Calu3 (cell line): ENCODE measurements around the gene INHBA. TPM values are rescaled to one million over a fixed set of nuclear protein-coding genes. Genes with fewer than 3 reads are reported as not detected.

Source experiments
- BruUV-seq: library from RNA; stranded (reverse); fragments of 400-500 nt; replicated peaks from 2 replicates; lab custom pipeline; 2021; lab: Mats Ljungman, UMichigan
- CTCF ChIA-PET: fragments of 300-600 bp; sonication (Branson Sonifier 250); formaldehyde crosslinking; loops from one replicate; lab custom pipeline; 2022; ENCODE audit warnings: antibody characterized with exemption; lab: Charles Lee
- DNase-seq: peaks from one replicate; pipeline ENCODE4 v3.0.0; 2022
- H3K27ac Mint-ChIP-seq: one replicate; pipeline ENCODE4 v1.8.0; 2022; ENCODE audit warnings: mixed read lengths; ENCODE audit not compliant: unreplicated experiment
- H3K27me3 Mint-ChIP-seq: one replicate; pipeline ENCODE4 v1.8.0; 2022; ENCODE audit warnings: mixed read lengths; ENCODE audit not compliant: unreplicated experiment
- H3K36me3 Mint-ChIP-seq: one replicate; pipeline ENCODE4 v1.8.0; 2022; ENCODE audit warnings: mild to moderate bottlenecking, moderate library complexity, mixed read lengths; ENCODE audit not compliant: insufficient read depth, unreplicated experiment
- H3K4me1 Mint-ChIP-seq: one replicate; pipeline ENCODE4 v1.8.0; 2022; ENCODE audit warnings: mild to moderate bottlenecking, low read depth, mixed read lengths; ENCODE audit not compliant: unreplicated experiment
- H3K4me3 Mint-ChIP-seq: one replicate; pipeline ENCODE4 v1.8.0; 2022; ENCODE audit warnings: mild to moderate bottlenecking, low read depth, moderate library complexity, mixed read lengths; ENCODE audit not compliant: unreplicated experiment
- H3K9me3 Mint-ChIP-seq: one replicate; pipeline ENCODE4 v1.8.0; 2022; ENCODE audit warnings: low read depth, mixed read lengths; ENCODE audit not compliant: unreplicated experiment
- CTCF ChIP-seq: fragments of 200-600 bp; IDR thresholded peaks from one replicate; pipeline ENCODE4 v1.8.0; 2022; ENCODE audit warnings: antibody characterized with exemption; ENCODE audit not compliant: unreplicated experiment
- intact Hi-C: fragments of 100-400 bp; cut with micrococcal nuclease; formaldehyde crosslinking; loops from one replicate; pipeline ENCODE4 v1.10.0; 2022; ENCODE audit not compliant: unreplicated experiment
- total RNA-seq: library from RNA; stranded (reverse); gene quantifications from 2 replicates; pipeline ENCODE4 v1.2.3, GENCODE V29; 2022

Gene INHBA
- total RNA-seq, 1 experiment from 2014 or later, result 68.9 TPM

DNA sequence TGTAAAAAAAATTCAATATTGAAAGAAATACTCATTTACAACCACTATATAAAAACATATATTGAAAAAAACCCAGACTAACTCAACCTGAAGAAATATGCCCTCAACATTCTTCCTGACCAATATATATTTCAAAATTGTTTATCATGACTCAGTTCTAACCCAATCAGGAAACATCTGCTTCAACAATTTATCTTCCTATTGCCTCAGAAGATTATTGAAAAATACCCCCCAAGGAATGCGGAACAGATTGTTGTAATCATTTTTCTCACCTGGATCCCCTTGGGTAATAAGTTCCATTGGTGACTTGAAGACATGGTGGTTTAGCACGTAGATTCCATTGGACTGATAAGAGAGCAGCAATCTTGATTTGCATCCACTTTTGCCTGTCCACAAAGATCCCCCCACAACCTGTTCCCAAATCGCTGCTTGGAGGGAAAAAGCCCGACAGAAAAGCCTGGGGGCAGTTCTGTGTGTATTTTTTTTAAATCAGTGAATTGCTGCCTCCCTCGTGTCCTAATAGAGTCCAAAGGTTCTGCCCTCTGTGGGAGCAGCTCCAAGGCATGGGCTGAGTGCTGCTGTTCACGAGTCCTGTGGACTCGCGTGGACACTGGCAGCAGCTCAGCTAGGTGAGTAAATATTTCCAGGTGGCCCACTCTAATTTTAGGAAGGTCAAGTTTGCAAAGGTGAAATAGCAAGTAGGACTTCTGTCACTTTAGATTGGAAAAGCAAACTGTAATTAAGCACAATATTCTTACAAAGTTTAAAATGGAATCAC lies 5.9 kb upstream of the INHBA start:
- CTCF ChIA-PET, result interaction anchor here (0.6 kb wide), 1 partner anchor 1376 kb away, joined by 3 read pairs; no protein-coding TSS in a partner anchor
- H3K27me3 Mint-ChIP-seq, result no peaks in the 10 kb centered on the region
- no peak overlapping the region for H3K4me3 Mint-ChIP-seq

GRCh38 chr7:41706228-41706930 lies 3.5 kb upstream of the INHBA start:
- no peak for TF ChIP-seq CTCF
- no TSS peak for BruUV-seq
- Mint-ChIP-seq H3K27me3 (no peaks in the 10 kb centered on the region), H3K36me3 (peaks cover 29% of the 10 kb centered on the region), H3K4me1 (peaks cover 59% of the 10 kb centered on the region), H3K4me3 (peak overlapping the region; percentile 75), H3K27ac (peak overlapping the region; percentile 52), H3K9me3 (no peaks in the 10 kb centered on the region)
- DNase-seq, result no peak
- intact Hi-C loops, result loop anchor here (5.0 kb wide), 1 partner anchor 1099 kb away; no protein-coding TSS in a partner anchor
- CTCF ChIA-PET, result interaction anchor here (0.8 to 2.5 kb wide), 8 partner anchors 20 to 1474 kb away, joined by 3 to 33 read pairs (median 8); no protein-coding TSS in a partner anchor

More for the DNA sequence above, 5.9 kb upstream of the INHBA start:
- DNase-seq, result no peak
- Mint-ChIP-seq H3K4me1 (peaks cover 44% of the 10 kb centered on the region), H3K27ac (no peak overlapping the region), H3K36me3 (peaks cover 10% of the 10 kb centered on the region), H3K9me3 (no peaks in the 10 kb centered on the region)
- TF ChIP-seq CTCF, result no peak
- no TSS peak for BruUV-seq
- intact Hi-C loops, result loop anchor here (5.0 kb wide), 1 partner anchor 1101 kb away; no protein-coding TSS in a partner anchor

DNA sequence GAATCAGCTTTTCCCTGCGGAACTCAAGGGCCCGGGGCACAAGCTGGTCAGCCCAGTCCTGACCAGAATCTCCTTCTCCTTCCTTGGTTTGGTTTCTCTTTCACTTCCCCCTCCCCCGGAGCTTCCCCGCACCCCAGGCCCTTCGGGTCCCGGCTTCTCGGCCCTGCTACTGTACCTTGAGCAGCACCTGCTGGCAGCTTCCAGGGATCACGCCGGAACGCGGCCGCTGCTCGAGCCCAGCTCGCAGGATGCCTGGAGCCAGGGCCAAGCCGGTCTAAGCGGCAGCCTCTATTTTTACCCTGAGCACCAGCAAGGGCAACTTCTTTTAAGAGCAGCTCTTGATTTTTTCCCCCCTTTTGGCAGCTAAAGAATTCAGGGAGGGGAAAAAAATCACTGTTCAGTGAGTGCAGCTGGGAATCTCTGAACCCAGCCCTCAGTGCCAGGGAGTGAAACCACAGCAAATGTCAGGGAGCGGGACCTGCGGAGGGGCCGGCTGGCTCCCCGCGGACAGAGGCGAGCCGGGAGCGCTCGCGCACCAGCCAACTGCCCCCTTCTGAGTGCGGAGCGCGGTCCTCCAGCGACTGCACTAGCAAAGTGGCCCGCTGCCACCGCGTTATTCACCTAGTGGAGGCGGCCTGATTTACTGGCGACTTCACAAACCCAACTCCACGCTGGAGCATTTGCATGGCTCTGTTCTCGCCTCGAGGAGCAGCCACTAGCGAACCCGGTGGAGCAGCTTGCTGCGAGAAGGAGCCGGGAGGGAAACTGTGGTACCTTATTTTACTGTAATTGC lies 2.4 kb upstream of the INHBA start:
- peak overlapping the region; percentile 52 for H3K27ac Mint-ChIP-seq
- BruUV-seq, result TSS peak; percentile 8
- CTCF ChIA-PET, result interaction anchor here (0.6 to 2.5 kb wide), 23 partner anchors 11 to 1473 kb away, joined by 3 to 33 read pairs (median 4); no protein-coding TSS in a partner anchor

More for the DNA sequence above, 2.4 kb upstream of the INHBA start:
- Mint-ChIP-seq H3K4me1 (peaks cover 69% of the 10 kb centered on the region), H3K27me3 (no peaks in the 10 kb centered on the region), H3K4me3 (peak overlapping the region; percentile 75), H3K9me3 (no peaks in the 10 kb centered on the region), H3K36me3 (peaks cover 39% of the 10 kb centered on the region)
- intact Hi-C loops, result loop anchor here (1.0 to 5.0 kb wide), 3 partner anchors 659 to 1473 kb away; no protein-coding TSS in a partner anchor
- peak; percentile 98 for DNase-seq
- TF ChIP-seq CTCF, result peak; percentile 97
